Loucy (cell line): ENCODE results near the gene COL5A1.
"Not testable (repeated sequence)": the region's sequence is repeated elsewhere in the genome, so short reads cannot be mapped to it uniquely, and the experiment has no call there.

Experiments
- H2AFZ ChIP-seq: fragments of 200-600 bp; sonication (generic); 2 replicates; pipeline ENCODE4 v1.6.0; 2016; ENCODE audit warnings: antibody characterized with exemption, mild to moderate bottlenecking, low read length, moderate library complexity
- H3F3A ChIP-seq: fragments of 200-600 bp; 2 replicates; pipeline ENCODE4 v1.6.0; 2016; ENCODE audit warnings: antibody characterized with exemption, low read depth, mild to moderate bottlenecking
- H3K27me3 ChIP-seq: fragments of 200-600 bp; sonication (generic); 2 replicates; pipeline ENCODE4 v1.6.1; 2014; ENCODE audit warnings: low read length, mild to moderate bottlenecking; ENCODE audit not compliant: insufficient read depth, poor library complexity, severe bottlenecking
- H3K36me3 ChIP-seq: fragments of 200-600 bp; sonication (generic); 2 replicates; pipeline ENCODE4 v1.6.1; 2016; ENCODE audit warnings: low read length; ENCODE audit not compliant: insufficient read depth
- H3K4me1 ChIP-seq: fragments of 200-600 bp; sonication (generic); 2 replicates; pipeline ENCODE4 v1.5.1; 2014; ENCODE audit warnings: low read length, mild to moderate bottlenecking; ENCODE audit not compliant: insufficient read depth, poor library complexity, severe bottlenecking
- H3K4me2 ChIP-seq: fragments of 200-600 bp; sonication (generic); 2 replicates; pipeline ENCODE4 v1.6.0; 2014; ENCODE audit warnings: antibody characterized with exemption, low read length, low read depth, mild to moderate bottlenecking; ENCODE audit not compliant: poor library complexity, severe bottlenecking
- H3K4me3 ChIP-seq: fragments of 200-600 bp; sonication (generic); 2 replicates; pipeline ENCODE4 v1.5.1; 2014; ENCODE audit warnings: low read length, mild to moderate bottlenecking, mixed read lengths; ENCODE audit not compliant: poor library complexity, severe bottlenecking
- H3K79me2 ChIP-seq: fragments of 200-600 bp; sonication (generic); 2 replicates; pipeline ENCODE4 v1.6.1; 2014; ENCODE audit warnings: low read length; ENCODE audit not compliant: insufficient read depth
- H3K9ac ChIP-seq: fragments of 200-600 bp; sonication (generic); 2 replicates; pipeline ENCODE4 v1.6.0; 2014; ENCODE audit warnings: mild to moderate bottlenecking, low read depth, low read length, moderate library complexity; ENCODE audit not compliant: poor library complexity, severe bottlenecking
- H3K9me2 ChIP-seq: fragments of 200-600 bp; sonication (generic); replicated peaks from 2 replicates; pipeline ENCODE4 v1.6.1; 2016; ENCODE audit warnings: low read depth, low read length, mixed read lengths
- H3K9me3 ChIP-seq: fragments of 200-600 bp; sonication (generic); 2 replicates; pipeline ENCODE4 v1.6.1; 2014; ENCODE audit warnings: mild to moderate bottlenecking, antibody characterized with exemption, low read length, low read depth; ENCODE audit not compliant: insufficient read depth
- H4K20me1 ChIP-seq: fragments of 200-600 bp; sonication (generic); 2 replicates; pipeline ENCODE4 v1.6.0; 2014; ENCODE audit warnings: antibody characterized with exemption, low read length, mild to moderate bottlenecking; ENCODE audit not compliant: insufficient read depth, poor library complexity, severe bottlenecking
- EZH2phosphoT487 ChIP-seq: fragments of 200-600 bp; IDR thresholded peaks from 2 replicates; pipeline ENCODE4 v1.6.1; 2018; ENCODE audit warnings: antibody characterized with exemption, mild to moderate bottlenecking, moderate library complexity, borderline replicate concordance
- TF ChIP-seq, protein P1 (sequence below): fragments of 200-600 bp; sonication (generic); conservative IDR thresholded peaks from 2 replicates; pipeline ENCODE4 v1.5.1; 2014; ENCODE audit warnings: mild to moderate bottlenecking, antibody characterized with exemption, low read length

The COL5A1 gene

DNA sequence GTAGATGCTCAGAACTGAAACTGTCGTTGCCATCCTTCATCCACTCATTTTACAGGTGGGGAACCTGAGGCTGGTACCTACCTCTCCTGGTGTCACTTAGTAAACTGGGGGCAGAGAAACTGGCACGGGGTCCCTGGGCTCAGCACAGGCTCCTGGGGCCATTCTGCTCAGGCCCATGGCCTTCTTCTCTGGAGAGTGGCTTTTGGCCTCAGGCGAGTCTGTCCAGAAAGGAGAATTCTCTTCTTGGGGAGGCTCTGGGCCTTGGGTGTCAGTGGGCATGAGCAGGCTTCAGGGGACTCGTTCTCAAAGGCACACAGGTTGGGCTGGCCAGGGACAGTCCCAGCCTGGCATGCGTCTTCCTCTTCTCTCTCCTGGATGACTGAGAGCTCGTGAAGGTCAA is 24.6 kb downstream of the COL5A1 start:
- H3F3A ChIP-seq, result no peaks in the 10 kb centered on the region
- H3K4me3 ChIP-seq, result no peak overlapping the region
- no peaks in the 10 kb centered on the region for H3K4me1 ChIP-seq
- TF ChIP-seq, protein P1, sequence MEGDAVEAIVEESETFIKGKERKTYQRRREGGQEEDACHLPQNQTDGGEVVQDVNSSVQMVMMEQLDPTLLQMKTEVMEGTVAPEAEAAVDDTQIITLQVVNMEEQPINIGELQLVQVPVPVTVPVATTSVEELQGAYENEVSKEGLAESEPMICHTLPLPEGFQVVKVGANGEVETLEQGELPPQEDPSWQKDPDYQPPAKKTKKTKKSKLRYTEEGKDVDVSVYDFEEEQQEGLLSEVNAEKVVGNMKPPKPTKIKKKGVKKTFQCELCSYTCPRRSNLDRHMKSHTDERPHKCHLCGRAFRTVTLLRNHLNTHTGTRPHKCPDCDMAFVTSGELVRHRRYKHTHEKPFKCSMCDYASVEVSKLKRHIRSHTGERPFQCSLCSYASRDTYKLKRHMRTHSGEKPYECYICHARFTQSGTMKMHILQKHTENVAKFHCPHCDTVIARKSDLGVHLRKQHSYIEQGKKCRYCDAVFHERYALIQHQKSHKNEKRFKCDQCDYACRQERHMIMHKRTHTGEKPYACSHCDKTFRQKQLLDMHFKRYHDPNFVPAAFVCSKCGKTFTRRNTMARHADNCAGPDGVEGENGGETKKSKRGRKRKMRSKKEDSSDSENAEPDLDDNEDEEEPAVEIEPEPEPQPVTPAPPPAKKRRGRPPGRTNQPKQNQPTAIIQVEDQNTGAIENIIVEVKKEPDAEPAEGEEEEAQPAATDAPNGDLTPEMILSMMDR, result no peak
- TF ChIP-seq EZH2phosphoT487, result no peak
- H3K36me3 ChIP-seq, result no peaks in the 10 kb centered on the region
- H3K9me3 ChIP-seq, result peaks cover 2% of the 10 kb centered on the region; the same call in 1 of the 2 replicates
- H3K4me2 ChIP-seq, result no peak overlapping the region
- no peaks in the 10 kb centered on the region for H3K79me2 ChIP-seq
- no peak overlapping the region for H3K9ac ChIP-seq
- H2AFZ ChIP-seq, result no peak overlapping the region
- H4K20me1 ChIP-seq, result no peaks in the 10 kb centered on the region
- no peaks in the 10 kb centered on the region for H3K9me2 ChIP-seq
- H3K27me3 ChIP-seq, result no peaks in the 10 kb centered on the region

DNA sequence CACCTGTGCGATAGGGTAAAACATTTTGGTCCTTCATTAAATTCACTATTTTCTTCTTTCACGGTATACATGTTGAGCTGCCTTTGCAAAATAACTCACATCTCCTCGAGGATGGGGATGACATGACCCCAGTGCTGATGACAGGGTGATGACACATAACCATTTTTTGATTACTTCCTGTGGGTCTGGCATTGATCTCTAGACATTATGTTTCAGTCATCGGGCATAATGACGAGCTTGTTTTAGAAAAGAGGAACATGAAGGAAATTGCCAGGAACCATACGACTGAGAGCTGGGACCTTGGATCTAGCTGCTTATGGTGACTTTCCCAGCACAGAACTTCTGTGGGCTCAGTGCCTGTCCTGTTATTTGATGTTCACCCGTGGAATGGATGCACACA is 25.2 kb downstream of the COL5A1 start:
- H3K36me3 ChIP-seq, result no peaks in the 10 kb centered on the region
- H3K9me3 ChIP-seq, result no peaks in the 10 kb centered on the region
- H4K20me1 ChIP-seq, result no peaks in the 10 kb centered on the region
- no peaks in the 10 kb centered on the region for H3K9me2 ChIP-seq
- no peak overlapping the region for H3K9ac ChIP-seq
- H3K4me2 ChIP-seq, result no peak overlapping the region
- no peak overlapping the region for H2AFZ ChIP-seq
- no peaks in the 10 kb centered on the region for H3K79me2 ChIP-seq
- TF ChIP-seq EZH2phosphoT487, result no peak
- TF ChIP-seq, protein P1, result no peak
- no peaks in the 10 kb centered on the region for H3F3A ChIP-seq
- H3K27me3 ChIP-seq, result no peaks in the 10 kb centered on the region
- H3K4me1 ChIP-seq, result no peaks in the 10 kb centered on the region
- H3K4me3 ChIP-seq, result no peak overlapping the region

DNA sequence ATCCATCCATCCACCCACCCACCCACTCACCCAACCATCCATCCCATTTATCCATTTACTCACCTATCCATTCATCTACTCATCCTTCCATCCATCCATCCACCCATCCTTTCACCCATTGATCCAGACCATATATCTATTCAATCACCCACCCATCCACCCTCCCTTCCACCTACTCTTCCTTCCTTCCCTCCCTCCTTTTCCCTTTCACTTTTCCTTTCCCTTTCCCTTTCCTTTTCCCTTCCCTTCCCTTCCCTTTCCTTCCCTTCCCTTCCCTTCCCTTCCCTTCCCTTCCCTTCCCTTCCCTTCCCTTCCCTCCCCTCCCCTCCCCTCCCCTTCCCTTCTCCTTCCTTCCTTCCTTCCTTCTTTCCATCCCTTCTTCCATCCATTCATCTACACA is 27.4 kb downstream of the COL5A1 start:
- not testable (repeated sequence) for H3K9ac ChIP-seq, H3K4me1 ChIP-seq, H3K9me3 ChIP-seq, H2AFZ ChIP-seq, H4K20me1 ChIP-seq, H3F3A ChIP-seq, H3K4me2 ChIP-seq, H3K27me3 ChIP-seq, H3K4me3 ChIP-seq, H3K79me2 ChIP-seq, H3K9me2 ChIP-seq, H3K36me3 ChIP-seq

DNA sequence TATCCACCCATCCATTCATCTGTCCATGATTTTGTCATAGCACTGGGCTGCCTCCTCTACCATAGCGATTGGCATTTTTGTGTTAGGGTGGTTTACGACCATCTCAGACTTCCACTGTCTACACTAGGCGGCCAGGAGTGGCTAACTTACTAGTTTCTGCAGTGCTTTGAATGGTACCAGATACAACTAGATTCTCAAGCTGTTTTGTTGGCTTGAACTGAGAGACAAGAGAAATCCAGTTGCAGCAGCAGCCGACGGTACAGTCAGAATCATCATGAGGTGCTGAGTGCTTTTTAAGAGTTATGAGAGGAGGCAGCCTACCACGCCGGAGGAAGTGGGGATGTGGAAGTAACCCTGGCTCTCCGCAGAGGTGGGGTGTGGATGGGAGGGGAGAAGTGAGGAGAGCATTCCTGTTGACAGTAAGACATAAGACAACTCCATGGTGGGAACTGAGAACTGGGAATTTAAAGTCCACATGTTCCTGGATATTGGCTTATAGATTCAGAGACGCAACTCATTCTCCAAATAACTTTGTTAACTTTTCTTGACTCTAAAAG is 27.9 kb downstream of the COL5A1 start:
- H3K4me3 ChIP-seq, result no peak overlapping the region
- H3K4me1 ChIP-seq, result no peaks in the 10 kb centered on the region
- H3K4me2 ChIP-seq, result no peak overlapping the region
- H3K36me3 ChIP-seq, result no peaks in the 10 kb centered on the region
- H3K27me3 ChIP-seq, result no peaks in the 10 kb centered on the region
- TF ChIP-seq EZH2phosphoT487, result no peak
- TF ChIP-seq, protein P1, result no peak
- H3F3A ChIP-seq, result no peaks in the 10 kb centered on the region
- no peaks in the 10 kb centered on the region for H4K20me1 ChIP-seq
- no peak overlapping the region for H3K9ac ChIP-seq
- no peaks in the 10 kb centered on the region for H3K79me2 ChIP-seq
- no peaks in the 10 kb centered on the region for H3K9me3 ChIP-seq
- H2AFZ ChIP-seq, result no peak overlapping the region
- no peaks in the 10 kb centered on the region for H3K9me2 ChIP-seq
